GM21723 (cell line): ENCODE results near the gene CAMTA1.
"Not testable (repeated sequence)": the region's sequence is repeated elsewhere in the genome, so short reads cannot be mapped to it uniquely, and the experiment has no call there.

Experiments
- ATAC-seq: cut with Tn5 transposase; IDR thresholded peaks from one replicate; pipeline ENCODE4 v1.9.1; 2021; ENCODE audit warnings: mild to moderate bottlenecking, moderate library complexity; ENCODE audit not compliant: unreplicated experiment

Gene CAMTA1

GRCh38 chr1:6835139-6835538, 49.9 kb downstream of the CAMTA1 start:
- ATAC-seq = no peak

GRCh38 chr1:6842301-6842700, 57.0 kb downstream of the CAMTA1 start:
- no peak for ATAC-seq

GRCh38 chr1:6845786-6846185, 60.5 kb downstream of the CAMTA1 start:
- ATAC-seq = not testable (repeated sequence)

GRCh38 chr1:6848816-6849215, 63.6 kb downstream of the CAMTA1 start:
- no peak for ATAC-seq

- ATAC-seq = no peak
These were observed 65.3 kb downstream of the CAMTA1 start for GRCh38 chr1:6850537-6850936.

GRCh38 chr1:6852136-6852890, 67.1 kb downstream of the CAMTA1 start:
- no peak for ATAC-seq

GRCh38 chr1:6854166-6854565, 68.9 kb downstream of the CAMTA1 start:
- ATAC-seq = no peak

- ATAC-seq = no peak
These were observed 72.6 kb downstream of the CAMTA1 start for GRCh38 chr1:6857831-6858230.

GRCh38 chr1:6858596-6858995, 73.3 kb downstream of the CAMTA1 start:
- no peak for ATAC-seq

GRCh38 chr1:6859415-6860343, 74.4 kb downstream of the CAMTA1 start:
- no peak for ATAC-seq

GRCh38 chr1:6860401-6860800, 75.1 kb downstream of the CAMTA1 start:
- no peak for ATAC-seq

- no peak for ATAC-seq
These were observed 75.9 kb downstream of the CAMTA1 start for GRCh38 chr1:6861075-6861724.

GRCh38 chr1:6862906-6863305, 77.7 kb downstream of the CAMTA1 start:
- no peak for ATAC-seq

- no peak for ATAC-seq
These were observed 78.9 kb downstream of the CAMTA1 start for GRCh38 chr1:6864166-6864565.

GRCh38 chr1:6866825-6867224, 81.6 kb downstream of the CAMTA1 start:
- ATAC-seq = no peak

GRCh38 chr1:6867321-6867720, 82.1 kb downstream of the CAMTA1 start:
- ATAC-seq = no peak

- ATAC-seq = no peak
These were observed 82.7 kb downstream of the CAMTA1 start for GRCh38 chr1:6867729-6868659.

GRCh38 chr1:6868660-6869380, 83.6 kb downstream of the CAMTA1 start:
- no peak for ATAC-seq

- no peak for ATAC-seq
These were observed 84.3 kb downstream of the CAMTA1 start for GRCh38 chr1:6869545-6869944.

GRCh38 chr1:6870086-6870485, 84.8 kb downstream of the CAMTA1 start:
- no peak for ATAC-seq
